GM23338 (cell line): ENCODE measurements around the gene LCNL1. TPM values are rescaled to one million over a fixed set of nuclear protein-coding genes. Genes with fewer than 3 reads are reported as not detected.

Source experiments
- ATAC-seq: fragments of 200-7000 bp; cut with Tn5 transposase; 3 replicates; pipeline ENCODE4 v1.9.1; 2020
- DNase-seq: peaks from one replicate; pipeline ENCODE4 v3.0.0-alpha.2; 2015; ENCODE audit warnings: low spot score
- H2AFZ ChIP-seq: fragments of 200-600 bp; sonication (generic); 2 replicates; pipeline ENCODE4 v1.8.0; 2016; ENCODE audit warnings: antibody characterized with exemption, mild to moderate bottlenecking, moderate library complexity
- H3F3A ChIP-seq: fragments of 200-600 bp; sonication (generic); replicated peaks from 2 replicates; pipeline ENCODE4 v1.8.0; 2017; ENCODE audit warnings: antibody characterized with exemption, mixed run types, low read depth
- H3K27ac ChIP-seq: fragments of 200-600 bp; sonication (generic); 2 replicates; pipeline ENCODE4 v1.6.1; 2016; ENCODE audit warnings: low read depth
- H3K27me3 ChIP-seq: fragments of 200-600 bp; sonication (generic); 2 replicates; pipeline ENCODE4 v1.8.0; 2016; ENCODE audit warnings: mild to moderate bottlenecking, mixed run types, moderate library complexity; ENCODE audit not compliant: insufficient read depth
- H3K36me3 ChIP-seq: fragments of 200-600 bp; sonication (generic); 2 replicates; pipeline ENCODE4 v1.8.0; 2016; ENCODE audit warnings: mild to moderate bottlenecking; ENCODE audit not compliant: insufficient read depth
- H3K4me1 ChIP-seq: fragments of 200-600 bp; sonication (generic); 2 replicates; pipeline ENCODE4 v1.8.0; 2016; ENCODE audit warnings: mild to moderate bottlenecking, moderate library complexity; ENCODE audit not compliant: insufficient read depth
- H3K4me2 ChIP-seq: fragments of 200-600 bp; sonication (generic); 2 replicates; pipeline ENCODE4 v1.7.1; 2017; ENCODE audit warnings: mixed run types
- H3K4me3 ChIP-seq: fragments of 200-600 bp; sonication (generic); 2 replicates; pipeline ENCODE4 v1.6.1; 2016; ENCODE audit warnings: mixed run types
- H3K79me2 ChIP-seq: fragments of 200-600 bp; sonication (generic); replicated peaks from 2 replicates; pipeline ENCODE4 v1.8.0; 2017; ENCODE audit warnings: mild to moderate bottlenecking; ENCODE audit not compliant: insufficient read depth
- H3K9me2 ChIP-seq: fragments of 200-600 bp; sonication (generic); 2 replicates; pipeline ENCODE4 v1.8.0; 2017; ENCODE audit not compliant: insufficient read depth
- H4K20me1 ChIP-seq: fragments of 200-600 bp; sonication (generic); replicated peaks from 2 replicates; pipeline ENCODE4 v1.8.0; 2017; ENCODE audit warnings: mild to moderate bottlenecking; ENCODE audit not compliant: insufficient read depth
- H3K27ac Mint-ChIP-seq: 2 replicates; pipeline ENCODE4 v1.8.0; 2020; ENCODE audit warnings: inconsistent platforms, mild to moderate bottlenecking, moderate library complexity, mixed read lengths
- H3K27me3 Mint-ChIP-seq: 3 replicates; pipeline ENCODE4 v1.8.0; 2022; ENCODE audit warnings: low read depth, mild to moderate bottlenecking, moderate library complexity, mixed read lengths, inconsistent platforms; ENCODE audit not compliant: insufficient read depth, poor library complexity
- H3K36me3 Mint-ChIP-seq: 3 replicates; pipeline ENCODE4 v1.8.0; 2021; ENCODE audit warnings: low read depth, mild to moderate bottlenecking, inconsistent platforms, moderate library complexity, mixed read lengths
- H3K4me1 Mint-ChIP-seq: 3 replicates; pipeline ENCODE4 v1.8.0; 2020; ENCODE audit warnings: mild to moderate bottlenecking, inconsistent platforms, mixed read lengths
- H3K4me3 Mint-ChIP-seq: 3 replicates; pipeline ENCODE4 v1.8.0; 2021; ENCODE audit warnings: moderate library complexity, mild to moderate bottlenecking, inconsistent platforms, mixed read lengths
- H3K9me3 Mint-ChIP-seq: 3 replicates; pipeline ENCODE4 v1.8.0; 2020; ENCODE audit warnings: moderate library complexity, mild to moderate bottlenecking, inconsistent platforms, mixed read lengths
- ETS1 ChIP-seq: IDR thresholded peaks from 2 replicates; pipeline ENCODE4 v1.6.1; 2016; ENCODE audit warnings: antibody characterized with exemption
- EZH2 ChIP-seq: fragments of 200-600 bp; sonication (generic); IDR thresholded peaks from one replicate; pipeline ENCODE4 v1.8.0; 2017; ENCODE audit warnings: antibody characterized with exemption, mild to moderate bottlenecking, low read depth; ENCODE audit not compliant: unreplicated experiment
- EZH2phosphoT487 ChIP-seq: fragments of 200-600 bp; sonication (generic); IDR thresholded peaks from one replicate; pipeline ENCODE4 v1.8.1; 2018; ENCODE audit warnings: antibody characterized with exemption; ENCODE audit not compliant: unreplicated experiment
- JUNB ChIP-seq: IDR thresholded peaks from one replicate; pipeline ENCODE4 v1.6.1; 2016; ENCODE audit warnings: antibody characterized with exemption; ENCODE audit not compliant: unreplicated experiment
- NANOG ChIP-seq: IDR thresholded peaks from 2 replicates; pipeline ENCODE4 v1.6.1; 2016; ENCODE audit warnings: antibody characterized with exemption, borderline replicate concordance
- POLR2AphosphoS5 ChIP-seq: IDR thresholded peaks from 2 replicates; pipeline ENCODE4 v1.6.1; 2016; ENCODE audit warnings: antibody characterized with exemption, low read depth
- STAT1 ChIP-seq: IDR thresholded peaks from one replicate; pipeline ENCODE4 v1.6.1; 2016; ENCODE audit warnings: antibody characterized with exemption; ENCODE audit not compliant: unreplicated experiment
- ZNF114 ChIP-seq: fragments of 250-450 bp; sonication (Bioruptor Pico); IDR thresholded peaks from 2 replicates; pipeline ENCODE4 v1.5.0; 2020; ENCODE audit warnings: mild to moderate bottlenecking, moderate library complexity
- ZNF331 ChIP-seq: fragments of 250-450 bp; sonication (Bioruptor Pico); IDR thresholded peaks from 2 replicates; pipeline ENCODE4 v1.5.0; 2020; ENCODE audit warnings: low read depth, mild to moderate bottlenecking, moderate library complexity
- polyA plus RNA-seq: library from polyadenylated mRNA; unstranded; fragments of >200 nt; fragmentation: Nextera tagmentation; extraction: Ambion mirVana; gene quantifications from 2 replicates; pipeline ENCODE4 v1.2.1, GENCODE V29; 2016
- total RNA-seq: library from RNA; depleted of rRNA; stranded (reverse); fragments of >200 nt; shearing (Covaris generic); gene quantifications from 2 replicates; pipeline ENCODE4 v1.2.3, GENCODE V29; 2014
- TF ChIP-seq, protein P1 (sequence below): IDR thresholded peaks from one replicate; pipeline ENCODE4 v1.6.1; 2018; ENCODE audit warnings: antibody characterized with exemption; ENCODE audit not compliant: unreplicated experiment
- TF ChIP-seq, protein P2 (sequence below), 2 experiments: fragments of 200-600 bp in 1 of 2; sonication (generic) in 1 of 2; conservative IDR thresholded peaks; 2 replicates each; pipeline versions ENCODE4 v1.5.1 to v1.6.1; 2016 to 2017; ENCODE audit warnings: antibody characterized with exemption in 2 of 2, low read depth in 2 of 2, mild to moderate bottlenecking in 2 of 2, moderate library complexity in 1 of 2

Gene LCNL1
- total and polyA plus RNA-seq, 2 experiments from 2014 or later = 0.11 TPM; not detected in 1

- TF ChIP-seq, protein P1, sequence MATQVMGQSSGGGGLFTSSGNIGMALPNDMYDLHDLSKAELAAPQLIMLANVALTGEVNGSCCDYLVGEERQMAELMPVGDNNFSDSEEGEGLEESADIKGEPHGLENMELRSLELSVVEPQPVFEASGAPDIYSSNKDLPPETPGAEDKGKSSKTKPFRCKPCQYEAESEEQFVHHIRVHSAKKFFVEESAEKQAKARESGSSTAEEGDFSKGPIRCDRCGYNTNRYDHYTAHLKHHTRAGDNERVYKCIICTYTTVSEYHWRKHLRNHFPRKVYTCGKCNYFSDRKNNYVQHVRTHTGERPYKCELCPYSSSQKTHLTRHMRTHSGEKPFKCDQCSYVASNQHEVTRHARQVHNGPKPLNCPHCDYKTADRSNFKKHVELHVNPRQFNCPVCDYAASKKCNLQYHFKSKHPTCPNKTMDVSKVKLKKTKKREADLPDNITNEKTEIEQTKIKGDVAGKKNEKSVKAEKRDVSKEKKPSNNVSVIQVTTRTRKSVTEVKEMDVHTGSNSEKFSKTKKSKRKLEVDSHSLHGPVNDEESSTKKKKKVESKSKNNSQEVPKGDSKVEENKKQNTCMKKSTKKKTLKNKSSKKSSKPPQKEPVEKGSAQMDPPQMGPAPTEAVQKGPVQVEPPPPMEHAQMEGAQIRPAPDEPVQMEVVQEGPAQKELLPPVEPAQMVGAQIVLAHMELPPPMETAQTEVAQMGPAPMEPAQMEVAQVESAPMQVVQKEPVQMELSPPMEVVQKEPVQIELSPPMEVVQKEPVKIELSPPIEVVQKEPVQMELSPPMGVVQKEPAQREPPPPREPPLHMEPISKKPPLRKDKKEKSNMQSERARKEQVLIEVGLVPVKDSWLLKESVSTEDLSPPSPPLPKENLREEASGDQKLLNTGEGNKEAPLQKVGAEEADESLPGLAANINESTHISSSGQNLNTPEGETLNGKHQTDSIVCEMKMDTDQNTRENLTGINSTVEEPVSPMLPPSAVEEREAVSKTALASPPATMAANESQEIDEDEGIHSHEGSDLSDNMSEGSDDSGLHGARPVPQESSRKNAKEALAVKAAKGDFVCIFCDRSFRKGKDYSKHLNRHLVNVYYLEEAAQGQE = no peak
- TF ChIP-seq EZH2 (no peak), ZNF331 (no peak), STAT1 (no peak), POLR2AphosphoS5 (no peak), JUNB (no peak), EZH2phosphoT487 (no peak), NANOG (no peak)
- TF ChIP-seq, protein P2, sequence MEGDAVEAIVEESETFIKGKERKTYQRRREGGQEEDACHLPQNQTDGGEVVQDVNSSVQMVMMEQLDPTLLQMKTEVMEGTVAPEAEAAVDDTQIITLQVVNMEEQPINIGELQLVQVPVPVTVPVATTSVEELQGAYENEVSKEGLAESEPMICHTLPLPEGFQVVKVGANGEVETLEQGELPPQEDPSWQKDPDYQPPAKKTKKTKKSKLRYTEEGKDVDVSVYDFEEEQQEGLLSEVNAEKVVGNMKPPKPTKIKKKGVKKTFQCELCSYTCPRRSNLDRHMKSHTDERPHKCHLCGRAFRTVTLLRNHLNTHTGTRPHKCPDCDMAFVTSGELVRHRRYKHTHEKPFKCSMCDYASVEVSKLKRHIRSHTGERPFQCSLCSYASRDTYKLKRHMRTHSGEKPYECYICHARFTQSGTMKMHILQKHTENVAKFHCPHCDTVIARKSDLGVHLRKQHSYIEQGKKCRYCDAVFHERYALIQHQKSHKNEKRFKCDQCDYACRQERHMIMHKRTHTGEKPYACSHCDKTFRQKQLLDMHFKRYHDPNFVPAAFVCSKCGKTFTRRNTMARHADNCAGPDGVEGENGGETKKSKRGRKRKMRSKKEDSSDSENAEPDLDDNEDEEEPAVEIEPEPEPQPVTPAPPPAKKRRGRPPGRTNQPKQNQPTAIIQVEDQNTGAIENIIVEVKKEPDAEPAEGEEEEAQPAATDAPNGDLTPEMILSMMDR (conservative IDR thresholded peaks at IDR 0.05; ENCODE audit: low read depth in 2 of 2) = no peak
These were observed 6.1 kb downstream of the LCNL1 start (continued) for GRCh38 chr9:136988872-136989271.

DNA sequence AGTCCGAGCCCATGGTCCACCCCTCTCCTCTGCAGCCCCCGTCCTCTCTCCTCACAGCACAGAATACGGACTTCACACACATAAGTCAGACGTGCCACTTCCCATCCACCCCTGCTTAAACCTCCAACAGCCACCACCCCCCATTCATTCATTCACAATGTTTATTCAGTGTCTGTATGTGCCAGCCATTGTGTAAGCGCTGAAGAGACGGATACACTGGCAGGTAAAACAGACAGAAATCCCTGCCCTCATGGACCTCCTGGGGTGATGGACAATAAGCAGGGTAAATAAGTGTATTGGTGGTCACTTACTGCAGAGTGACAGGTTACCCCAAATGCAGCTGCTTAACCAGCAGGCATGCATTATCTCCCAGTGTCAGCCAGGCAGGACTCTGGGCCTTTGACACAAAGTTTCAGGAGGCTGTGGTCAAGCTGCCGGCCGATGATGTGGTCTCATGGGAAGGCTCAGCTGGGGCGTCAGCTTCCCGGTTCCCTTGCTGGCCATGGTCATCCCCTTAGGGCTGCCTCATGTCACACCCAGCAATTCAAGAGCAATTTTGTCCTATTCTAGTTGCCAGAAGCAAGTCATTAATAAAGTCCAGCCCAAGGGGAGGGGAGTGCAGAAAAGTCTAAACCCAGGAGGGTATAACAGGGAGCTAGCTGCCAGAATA lies 7.6 kb downstream of the LCNL1 start:
- H3K9me3 Mint-ChIP-seq = peaks cover 10% of the 10 kb centered on the region
- H3K4me3 ChIP-seq = no peak overlapping the region
- peaks cover 3% of the 10 kb centered on the region; the same call in 1 of the 2 replicates for H3K4me1 ChIP-seq
- H3K36me3 ChIP-seq = no peaks in the 10 kb centered on the region
- H3K79me2 ChIP-seq = no peaks in the 10 kb centered on the region
- H2AFZ ChIP-seq = no peak overlapping the region
- no peak overlapping the region for H3K4me2 ChIP-seq
- H3K27ac ChIP-seq = no peak overlapping the region
- H4K20me1 ChIP-seq = no peaks in the 10 kb centered on the region
- no peak for DNase-seq
- H3K27me3 Mint-ChIP-seq = peaks cover 33% of the 10 kb centered on the region
- no peaks in the 10 kb centered on the region; the same call in 2 of the 3 replicates for H3K36me3 Mint-ChIP-seq
- no peaks in the 10 kb centered on the region for H3K9me2 ChIP-seq
- ATAC-seq = no peak
- H3K27me3 ChIP-seq = peaks cover 45% of the 10 kb centered on the region
- no peaks in the 10 kb centered on the region; the same call in 2 of the 3 replicates for H3K4me1 Mint-ChIP-seq
- no peaks in the 10 kb centered on the region for H3F3A ChIP-seq
- H3K27ac Mint-ChIP-seq = no peak overlapping the region
- peak overlapping the region; percentile 16; the same call in 1 of the 3 replicates for H3K4me3 Mint-ChIP-seq
- TF ChIP-seq POLR2AphosphoS5 (no peak), ETS1 (no peak), ZNF331 (no peak), STAT1 (no peak), JUNB (no peak), ZNF114 (no peak), NANOG (no peak), EZH2phosphoT487 (no peak)
